Measurements from ENCODE around the gene PWWP2B.

DNA sequence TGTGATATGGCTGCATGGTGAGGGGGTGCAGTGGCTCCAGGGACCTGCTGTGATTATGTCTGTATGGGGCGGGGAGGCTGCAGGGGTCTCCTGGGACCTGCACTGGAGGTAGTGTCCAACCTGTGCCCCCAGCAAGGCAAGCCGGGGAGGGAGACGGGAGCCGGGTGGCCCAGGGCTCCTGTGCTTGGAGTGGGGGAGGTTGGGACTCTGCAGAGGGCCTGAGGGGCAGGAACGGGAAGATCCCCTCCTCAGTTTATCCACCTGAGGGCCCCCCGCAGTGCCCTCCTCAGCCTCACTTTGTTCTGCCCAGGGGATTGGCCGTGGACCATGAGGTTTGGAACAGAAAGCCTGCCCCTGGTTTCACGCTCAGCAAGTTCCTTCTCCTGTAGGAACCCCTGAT lies 22.8 kb upstream of the PWWP2B start:
- no peak for TF ChIP-seq CTCF (conservative IDR thresholded peaks at IDR 0.05; ENCODE audit: low read depth, low read length)
- no peak for TF ChIP-seq USF2 (IDR thresholded peaks at IDR 0.05; ENCODE audit: low read depth, low read length)
- TF ChIP-seq, protein P1, sequence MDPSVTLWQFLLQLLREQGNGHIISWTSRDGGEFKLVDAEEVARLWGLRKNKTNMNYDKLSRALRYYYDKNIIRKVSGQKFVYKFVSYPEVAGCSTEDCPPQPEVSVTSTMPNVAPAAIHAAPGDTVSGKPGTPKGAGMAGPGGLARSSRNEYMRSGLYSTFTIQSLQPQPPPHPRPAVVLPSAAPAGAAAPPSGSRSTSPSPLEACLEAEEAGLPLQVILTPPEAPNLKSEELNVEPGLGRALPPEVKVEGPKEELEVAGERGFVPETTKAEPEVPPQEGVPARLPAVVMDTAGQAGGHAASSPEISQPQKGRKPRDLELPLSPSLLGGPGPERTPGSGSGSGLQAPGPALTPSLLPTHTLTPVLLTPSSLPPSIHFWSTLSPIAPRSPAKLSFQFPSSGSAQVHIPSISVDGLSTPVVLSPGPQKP (IDR thresholded peaks at IDR 0.05; ENCODE audit: borderline replicate concordance, low read depth, low read length) = no peak
- no peak for TF ChIP-seq RFX5 (IDR thresholded peaks at IDR 0.05; ENCODE audit: low read depth, low read length)
- no peak for TF ChIP-seq RAD21 (IDR thresholded peaks at IDR 0.05; ENCODE audit: low read length)
- no peak for TF ChIP-seq MAFK (IDR thresholded peaks at IDR 0.05; ENCODE audit: low read depth, low read length)
- no peak for TF ChIP-seq FOS (IDR thresholded peaks at IDR 0.05; ENCODE audit: low read depth, low read length)
- no peak for TF ChIP-seq RCOR1 (IDR thresholded peaks at IDR 0.05; ENCODE audit: insufficient replicate concordance, low read length)
- TF ChIP-seq POLR2A (IDR thresholded peaks at IDR 0.05; ENCODE audit: low read depth, low read length) = no peak
- TF ChIP-seq MAZ (IDR thresholded peaks at IDR 0.05; ENCODE audit: borderline replicate concordance, low read depth, low read length) = no peak
- TF ChIP-seq CHD1 (IDR thresholded peaks at IDR 0.05; ENCODE audit: low read depth, low read length) = no peak
- no peak for TF ChIP-seq CEBPB (IDR thresholded peaks at IDR 0.05; ENCODE audit: low read depth, low read length)

Data from IMR-90 (cell line).